Osteoblast (primary cell): Measurements from ENCODE around the gene PCBD2. TPM values are rescaled to one million over a fixed set of nuclear protein-coding genes. Genes with fewer than 3 reads are reported as not detected.

ENCODE experiments used
- DNase-seq: peaks from one replicate; pipeline ENCODE4 v3.0.0; 2011; ENCODE audit warnings: low spot score, mixed read lengths; ENCODE audit not compliant: insufficient read length; ENCODE audit errors: missing footprints
- H2AFZ ChIP-seq: 2 replicates; pipeline ENCODE4 v1.6.0; 2011; ENCODE audit warnings: mild to moderate bottlenecking, low read length
- H3K27ac ChIP-seq: 2 replicates; pipeline ENCODE4 v1.5.1; 2011; ENCODE audit warnings: mild to moderate bottlenecking, low read depth, low read length, moderate library complexity
- H3K27me3 ChIP-seq: 2 replicates; pipeline ENCODE4 v1.6.0; 2012; ENCODE audit warnings: mild to moderate bottlenecking, control low read depth, inconsistent platforms, low read length, moderate library complexity; ENCODE audit not compliant: insufficient read depth
- H3K36me3 ChIP-seq: 2 replicates; pipeline ENCODE4 v1.5.1; 2011; ENCODE audit warnings: mild to moderate bottlenecking, low read length, control low read depth, moderate library complexity; ENCODE audit not compliant: insufficient read depth
- H3K4me1 ChIP-seq: 2 replicates; pipeline ENCODE4 v1.5.1; 2011; ENCODE audit warnings: mild to moderate bottlenecking, low read length, control low read depth, moderate library complexity; ENCODE audit not compliant: insufficient read depth
- H3K4me2 ChIP-seq: 2 replicates; pipeline ENCODE4 v1.6.0; 2011; ENCODE audit warnings: mild to moderate bottlenecking, low read length; ENCODE audit not compliant: insufficient read depth
- H3K4me3 ChIP-seq: fragments of 200-600 bp; sonication (generic); 3 replicates; pipeline ENCODE4 v1.5.1; 2012; ENCODE audit warnings: mild to moderate bottlenecking, low read length, inconsistent platforms; ENCODE audit not compliant: insufficient read depth
- H3K79me2 ChIP-seq: 2 replicates; pipeline ENCODE4 v1.6.0; 2012; ENCODE audit warnings: mild to moderate bottlenecking, low read length, control low read depth, inconsistent platforms; ENCODE audit not compliant: insufficient read depth
- H3K9me3 ChIP-seq: 2 replicates; pipeline ENCODE4 v1.5.1; 2011; ENCODE audit warnings: low read depth, low read length, control low read depth
- H4K20me1 ChIP-seq: 2 replicates; pipeline ENCODE4 v1.6.0; 2012; ENCODE audit warnings: mild to moderate bottlenecking, low read length, control low read depth; ENCODE audit not compliant: insufficient read depth
- total RNA-seq: library from RNA; depleted of rRNA; stranded (reverse); fragments of >200 nt; gene quantifications from 2 replicates; pipeline ENCODE4 v1.2.3, GENCODE V29; 2012
- TF ChIP-seq, protein P1 (sequence below): IDR thresholded peaks from 2 replicates; pipeline ENCODE4 v1.5.1; 2011; ENCODE audit warnings: mild to moderate bottlenecking, low read depth, low read length, moderate library complexity; ENCODE audit errors: extremely low read depth

The PCBD2 gene
- total RNA-seq, 1 donor = 6.5 TPM

DNA sequence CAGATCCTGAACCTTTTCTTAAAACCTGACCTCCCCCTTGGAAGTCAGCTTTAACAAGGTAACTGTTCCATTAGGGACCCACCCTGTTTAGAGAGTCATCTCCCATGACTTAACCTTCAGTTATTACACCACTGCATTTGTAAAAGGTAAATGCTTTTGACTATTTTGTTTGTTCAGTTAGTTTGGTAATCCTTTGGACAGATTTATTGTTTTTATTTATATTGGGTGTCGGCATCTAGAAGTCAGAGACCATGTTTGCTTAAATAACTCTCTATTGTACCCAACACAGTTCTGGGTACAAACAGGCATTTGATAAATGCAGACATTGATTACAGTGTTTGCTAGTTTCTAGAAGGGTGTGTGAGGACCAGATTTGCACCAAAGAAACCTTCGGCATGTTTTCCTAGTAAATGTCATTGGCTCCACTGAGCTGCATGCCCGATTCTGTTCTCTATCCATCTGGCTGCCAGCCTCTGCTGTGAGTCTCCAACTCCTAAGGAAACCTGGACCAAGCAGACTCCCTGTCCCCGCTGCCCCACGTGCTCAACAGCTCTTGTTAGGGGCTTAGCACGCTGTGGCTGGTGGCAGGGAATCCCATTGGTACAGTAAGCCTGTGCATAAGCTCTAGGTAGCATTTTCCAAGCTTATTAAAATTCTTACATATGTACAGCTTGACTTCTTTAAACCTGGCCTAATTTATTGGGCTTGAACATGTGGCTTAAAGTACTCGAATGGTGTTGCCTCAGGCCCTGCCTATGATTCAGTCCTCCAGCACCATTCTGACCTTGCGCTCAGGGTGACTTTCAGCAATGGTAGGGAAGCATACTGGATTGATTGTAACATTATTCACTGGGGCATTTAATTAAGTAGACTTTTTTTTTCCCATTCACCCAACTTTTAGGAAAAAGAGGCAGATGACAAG is 6.6 kb downstream of the PCBD2 start:
- peaks cover 1% of the 10 kb centered on the region for H3K79me2 ChIP-seq
- no peaks in the 10 kb centered on the region for H3K27me3 ChIP-seq
- no peak overlapping the region for H2AFZ ChIP-seq
- TF ChIP-seq, protein P1, sequence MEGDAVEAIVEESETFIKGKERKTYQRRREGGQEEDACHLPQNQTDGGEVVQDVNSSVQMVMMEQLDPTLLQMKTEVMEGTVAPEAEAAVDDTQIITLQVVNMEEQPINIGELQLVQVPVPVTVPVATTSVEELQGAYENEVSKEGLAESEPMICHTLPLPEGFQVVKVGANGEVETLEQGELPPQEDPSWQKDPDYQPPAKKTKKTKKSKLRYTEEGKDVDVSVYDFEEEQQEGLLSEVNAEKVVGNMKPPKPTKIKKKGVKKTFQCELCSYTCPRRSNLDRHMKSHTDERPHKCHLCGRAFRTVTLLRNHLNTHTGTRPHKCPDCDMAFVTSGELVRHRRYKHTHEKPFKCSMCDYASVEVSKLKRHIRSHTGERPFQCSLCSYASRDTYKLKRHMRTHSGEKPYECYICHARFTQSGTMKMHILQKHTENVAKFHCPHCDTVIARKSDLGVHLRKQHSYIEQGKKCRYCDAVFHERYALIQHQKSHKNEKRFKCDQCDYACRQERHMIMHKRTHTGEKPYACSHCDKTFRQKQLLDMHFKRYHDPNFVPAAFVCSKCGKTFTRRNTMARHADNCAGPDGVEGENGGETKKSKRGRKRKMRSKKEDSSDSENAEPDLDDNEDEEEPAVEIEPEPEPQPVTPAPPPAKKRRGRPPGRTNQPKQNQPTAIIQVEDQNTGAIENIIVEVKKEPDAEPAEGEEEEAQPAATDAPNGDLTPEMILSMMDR = no peak
- H3K4me2 ChIP-seq = no peak overlapping the region
- H4K20me1 ChIP-seq = no peaks in the 10 kb centered on the region
- peaks cover 10% of the 10 kb centered on the region for H3K36me3 ChIP-seq
- H3K27ac ChIP-seq = no peak overlapping the region
- H3K4me3 ChIP-seq = no peak overlapping the region
- H3K9me3 ChIP-seq = no peaks in the 10 kb centered on the region
- no peak for DNase-seq
- no peaks in the 10 kb centered on the region for H3K4me1 ChIP-seq

DNA sequence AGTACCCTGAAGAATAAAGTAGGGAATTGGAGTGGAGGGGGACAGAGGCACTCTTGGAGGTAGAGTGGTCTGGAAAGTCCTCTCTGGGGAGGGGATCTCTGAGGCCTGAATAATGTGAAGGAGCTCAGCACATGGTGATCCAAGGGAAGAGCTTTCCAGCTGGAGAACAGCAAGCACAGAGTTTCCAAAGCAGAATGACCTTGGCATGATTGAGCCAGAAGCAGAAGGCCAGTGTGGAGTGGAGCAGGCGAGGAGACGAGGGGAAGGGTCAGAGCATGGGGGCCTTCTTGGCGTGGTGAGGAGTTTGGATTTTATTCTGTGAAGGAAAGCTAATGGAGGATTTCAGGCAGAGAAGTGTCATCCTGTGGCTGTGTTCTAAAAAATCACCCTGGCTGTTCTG is 8.3 kb downstream of the PCBD2 start:
- Histone ChIP-seq H3K79me2 (no peaks in the 10 kb centered on the region), H3K4me2 (no peak overlapping the region), H2AFZ (no peak overlapping the region), H4K20me1 (no peaks in the 10 kb centered on the region), H3K36me3 (peaks cover 10% of the 10 kb centered on the region), H3K27me3 (no peaks in the 10 kb centered on the region), H3K27ac (no peak overlapping the region), H3K9me3 (no peaks in the 10 kb centered on the region), H3K4me3 (no peak overlapping the region), H3K4me1 (no peaks in the 10 kb centered on the region)
- no peak for DNase-seq
- TF ChIP-seq, protein P1 = no peak

DNA sequence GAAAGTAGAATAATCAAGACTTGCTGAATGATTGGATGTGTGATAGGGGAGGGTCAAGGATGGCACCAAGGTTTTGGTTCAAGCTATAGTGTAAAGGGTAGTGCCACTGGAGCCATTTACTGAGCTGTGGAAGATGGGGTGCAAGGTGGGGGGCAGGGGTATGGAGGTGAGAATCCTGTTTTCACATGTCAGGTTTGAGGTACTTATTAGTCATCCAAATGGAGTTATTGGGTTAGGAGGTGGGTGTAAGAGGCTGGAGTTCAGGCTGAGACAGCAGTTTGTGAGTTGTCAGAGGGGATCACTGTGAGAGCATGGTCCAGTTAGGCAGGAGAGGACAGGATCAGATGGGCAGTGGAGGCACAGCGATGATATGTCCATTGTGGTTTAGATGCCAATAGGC is 8.9 kb downstream of the PCBD2 start:
- H3K36me3 ChIP-seq = peaks cover 10% of the 10 kb centered on the region
- H3K9me3 ChIP-seq = no peaks in the 10 kb centered on the region
- no peak overlapping the region for H2AFZ ChIP-seq
- peaks cover 2% of the 10 kb centered on the region for H3K79me2 ChIP-seq
- H4K20me1 ChIP-seq = no peaks in the 10 kb centered on the region
- no peak overlapping the region for H3K27ac ChIP-seq
- TF ChIP-seq, protein P1 = no peak
- no peak overlapping the region for H3K4me3 ChIP-seq
- H3K4me2 ChIP-seq = no peak overlapping the region
- no peaks in the 10 kb centered on the region for H3K4me1 ChIP-seq
- H3K27me3 ChIP-seq = no peaks in the 10 kb centered on the region
- DNase-seq = peak; percentile 46

DNA sequence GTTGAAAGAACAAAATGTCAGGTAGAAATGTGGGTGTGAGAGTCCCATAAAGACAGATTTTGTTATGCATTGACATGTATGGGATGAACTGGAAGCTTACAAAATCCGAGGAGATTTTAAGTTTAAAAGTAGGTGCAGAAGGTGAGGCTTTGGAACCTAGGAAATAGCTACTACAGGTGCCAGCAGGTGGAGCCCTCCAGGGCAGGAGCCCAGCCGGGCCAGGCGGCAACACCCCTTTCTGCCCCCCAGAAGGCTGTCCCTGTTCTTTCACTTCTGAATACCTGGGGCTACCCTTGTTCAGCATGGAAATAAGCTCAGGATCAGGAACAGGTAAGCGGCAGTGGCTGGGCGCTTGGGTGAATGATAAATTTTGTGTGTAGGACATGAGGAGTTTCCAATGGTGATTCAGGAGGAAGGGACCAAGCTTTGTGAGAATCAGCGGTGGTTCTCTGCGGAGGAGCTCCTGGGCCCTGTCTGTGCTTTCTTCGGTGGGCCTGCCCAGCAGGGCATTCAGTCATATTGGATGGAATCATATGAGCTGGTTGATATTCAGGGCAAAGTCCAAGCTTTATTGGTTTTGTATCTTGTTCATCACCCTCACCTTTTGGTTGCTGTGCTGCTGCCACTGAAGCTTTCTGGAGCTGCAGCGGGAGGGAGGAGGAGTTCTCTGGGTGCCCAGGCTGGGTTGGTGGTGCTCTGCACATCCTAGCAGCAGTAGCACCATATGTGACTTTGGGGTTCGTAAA is 12.3 kb downstream of the PCBD2 start:
- H3K9me3 ChIP-seq = no peaks in the 10 kb centered on the region

More for the DNA sequence above, 12.3 kb downstream of the PCBD2 start:
- no peaks in the 10 kb centered on the region for H4K20me1 ChIP-seq
- H3K36me3 ChIP-seq = no peaks in the 10 kb centered on the region
- no peak overlapping the region for H3K4me3 ChIP-seq
- H3K79me2 ChIP-seq = peaks cover 5% of the 10 kb centered on the region
- no peaks in the 10 kb centered on the region for H3K27me3 ChIP-seq
- H2AFZ ChIP-seq = no peak overlapping the region
- TF ChIP-seq, protein P1 = peak; percentile 17
- DNase-seq = peak; percentile 35
- no peak overlapping the region for H3K4me2 ChIP-seq
- no peak overlapping the region for H3K27ac ChIP-seq
- H3K4me1 ChIP-seq = peaks cover 4% of the 10 kb centered on the region
